ENCODE data around the gene CEMIP.

CEMIP gene, protein sequence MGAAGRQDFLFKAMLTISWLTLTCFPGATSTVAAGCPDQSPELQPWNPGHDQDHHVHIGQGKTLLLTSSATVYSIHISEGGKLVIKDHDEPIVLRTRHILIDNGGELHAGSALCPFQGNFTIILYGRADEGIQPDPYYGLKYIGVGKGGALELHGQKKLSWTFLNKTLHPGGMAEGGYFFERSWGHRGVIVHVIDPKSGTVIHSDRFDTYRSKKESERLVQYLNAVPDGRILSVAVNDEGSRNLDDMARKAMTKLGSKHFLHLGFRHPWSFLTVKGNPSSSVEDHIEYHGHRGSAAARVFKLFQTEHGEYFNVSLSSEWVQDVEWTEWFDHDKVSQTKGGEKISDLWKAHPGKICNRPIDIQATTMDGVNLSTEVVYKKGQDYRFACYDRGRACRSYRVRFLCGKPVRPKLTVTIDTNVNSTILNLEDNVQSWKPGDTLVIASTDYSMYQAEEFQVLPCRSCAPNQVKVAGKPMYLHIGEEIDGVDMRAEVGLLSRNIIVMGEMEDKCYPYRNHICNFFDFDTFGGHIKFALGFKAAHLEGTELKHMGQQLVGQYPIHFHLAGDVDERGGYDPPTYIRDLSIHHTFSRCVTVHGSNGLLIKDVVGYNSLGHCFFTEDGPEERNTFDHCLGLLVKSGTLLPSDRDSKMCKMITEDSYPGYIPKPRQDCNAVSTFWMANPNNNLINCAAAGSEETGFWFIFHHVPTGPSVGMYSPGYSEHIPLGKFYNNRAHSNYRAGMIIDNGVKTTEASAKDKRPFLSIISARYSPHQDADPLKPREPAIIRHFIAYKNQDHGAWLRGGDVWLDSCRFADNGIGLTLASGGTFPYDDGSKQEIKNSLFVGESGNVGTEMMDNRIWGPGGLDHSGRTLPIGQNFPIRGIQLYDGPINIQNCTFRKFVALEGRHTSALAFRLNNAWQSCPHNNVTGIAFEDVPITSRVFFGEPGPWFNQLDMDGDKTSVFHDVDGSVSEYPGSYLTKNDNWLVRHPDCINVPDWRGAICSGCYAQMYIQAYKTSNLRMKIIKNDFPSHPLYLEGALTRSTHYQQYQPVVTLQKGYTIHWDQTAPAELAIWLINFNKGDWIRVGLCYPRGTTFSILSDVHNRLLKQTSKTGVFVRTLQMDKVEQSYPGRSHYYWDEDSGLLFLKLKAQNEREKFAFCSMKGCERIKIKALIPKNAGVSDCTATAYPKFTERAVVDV (N-terminal part only)

GRCh38 chr15:80778964-80779657, at the start of gene CEMIP:
Gene CEMIP, plus strand, starts transcription at chr15:80779370. Its CDS starts 94,510 bp downstream, at chr15:80873880.
- H3K27ac ChIP-seq: peak within 1 kb of the TSS in 7 of 21 experiments; percentile 21 to 56 (median 33)
- H3K4me3 ChIP-seq: peak within 1 kb of the TSS; percentile 33 to 57 (median 43)

- Histone ChIP-seq H3K27ac (no peak overlapping the region), H3K4me3 (no peak overlapping the region)
Measured at GRCh38 chr15:80730387-80730786, 48.8 kb upstream of the CEMIP start.

- Histone ChIP-seq H3K27ac (no peak overlapping the region), H3K4me3 (no peak overlapping the region)
Measured at GRCh38 chr15:80730926-80731325, 48.2 kb upstream of the CEMIP start.

DNA sequence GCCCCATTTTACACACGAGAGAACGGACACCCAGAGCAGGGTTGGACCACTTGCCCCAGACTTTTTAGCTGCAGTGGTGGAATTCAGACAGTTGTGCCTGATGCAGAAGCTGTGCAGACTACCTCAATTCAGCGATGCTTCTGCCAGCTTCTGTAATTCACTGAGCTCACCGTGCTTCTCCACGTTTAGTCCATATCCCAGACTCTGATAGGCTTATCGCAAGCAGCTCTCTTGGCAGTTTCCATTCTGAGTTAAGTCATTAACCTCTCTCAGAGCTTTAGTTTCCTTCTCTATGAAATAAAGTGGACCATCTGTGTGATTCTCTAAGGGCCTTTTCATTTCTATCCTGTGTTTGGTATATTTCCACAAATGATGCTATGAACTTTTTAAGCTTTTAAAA, 47.0 kb upstream of the CEMIP start:
- no peak overlapping the region for H3K4me3 ChIP-seq
- H3K27ac ChIP-seq: no peak overlapping the region

GRCh38 chr15:80732818-80733217, 46.4 kb upstream of the CEMIP start:
- Histone ChIP-seq H3K27ac (no peak overlapping the region), H3K4me3 (no peak overlapping the region)

- H3K27ac ChIP-seq: no peak overlapping the region
- no peak overlapping the region for H3K4me3 ChIP-seq
Measured at GRCh38 chr15:80733460-80733859, 45.7 kb upstream of the CEMIP start.

DNA sequence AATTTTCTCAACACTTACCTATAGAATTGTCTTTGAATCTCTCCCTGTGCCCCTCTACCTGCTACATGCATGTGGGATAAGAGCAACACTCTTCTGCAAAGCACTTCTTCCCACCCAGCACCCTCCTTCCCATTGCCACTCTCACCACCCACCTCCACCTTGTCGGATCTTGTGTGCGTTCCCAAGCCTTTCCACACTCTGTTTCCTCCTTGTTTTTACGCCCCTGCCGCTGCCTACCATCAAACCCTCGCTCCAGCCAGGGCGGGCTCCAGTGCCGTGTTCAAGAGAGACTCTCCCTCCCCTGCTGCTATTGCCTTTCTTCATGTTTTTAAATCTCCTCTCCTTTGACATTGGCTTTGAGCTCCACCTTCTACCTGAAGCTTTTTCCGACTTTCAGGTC, 43.8 kb upstream of the CEMIP start:
- Histone ChIP-seq H3K4me3 (no peak overlapping the region), H3K27ac (no peak overlapping the region)

DNA sequence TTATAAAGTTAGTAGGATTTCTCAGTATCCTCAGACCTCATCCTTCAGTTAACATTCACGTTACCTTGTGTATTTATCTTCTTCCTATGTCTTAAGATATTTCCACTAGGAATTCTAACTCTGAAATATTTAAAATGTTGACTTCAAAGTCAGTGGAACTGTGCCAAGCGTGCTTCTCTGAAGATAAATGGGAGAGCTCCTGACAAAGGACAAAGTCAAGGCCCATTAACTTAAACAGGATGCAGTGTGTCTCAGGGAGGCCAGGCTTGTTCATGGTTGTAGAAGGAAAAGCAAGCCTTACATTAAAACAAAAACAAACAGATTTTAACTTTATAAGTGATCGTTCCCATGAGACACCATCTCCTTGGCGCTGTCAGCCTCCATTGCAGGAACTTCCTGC, 42.6 kb upstream of the CEMIP start:
- no peak overlapping the region for H3K27ac ChIP-seq
- no peak overlapping the region for H3K4me3 ChIP-seq

GRCh38 chr15:80739919-80740318, 39.3 kb upstream of the CEMIP start:
- no peak overlapping the region for H3K27ac ChIP-seq
- no peak overlapping the region for H3K4me3 ChIP-seq

GRCh38 chr15:80742081-80742480, 37.1 kb upstream of the CEMIP start:
- no peak overlapping the region for H3K4me3 ChIP-seq
- H3K27ac ChIP-seq: no peak overlapping the region

DNA sequence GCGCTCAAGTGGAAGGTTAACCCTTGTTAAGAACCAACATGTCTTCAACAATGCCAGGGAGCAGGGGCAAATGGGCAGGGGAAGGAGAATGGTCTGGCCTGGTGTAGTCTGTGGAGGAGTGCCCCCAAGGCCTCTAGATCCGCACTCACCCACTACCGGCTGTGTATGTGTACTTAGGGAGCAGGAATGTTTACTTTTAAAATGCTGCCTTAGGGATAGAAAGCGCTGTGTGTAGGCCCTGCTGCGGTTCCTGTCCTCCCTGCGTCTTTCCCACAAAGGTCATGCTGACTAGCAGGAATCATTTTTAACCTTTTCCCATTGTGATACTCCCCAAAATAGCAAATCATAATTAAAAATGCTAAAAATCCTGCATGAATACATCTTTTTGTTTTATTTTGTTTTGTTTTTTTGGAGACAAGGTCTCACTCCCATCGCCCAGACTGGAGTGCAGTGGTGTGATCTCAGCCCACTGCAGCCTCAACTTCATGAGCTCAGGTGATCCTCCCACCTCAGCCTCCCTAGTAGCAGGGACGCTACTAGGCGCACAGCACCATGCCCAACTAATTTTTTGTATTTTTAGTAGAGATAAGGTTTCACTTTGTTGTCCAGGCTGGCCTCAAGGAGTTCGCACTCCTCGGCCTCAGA, 35.9 kb upstream of the CEMIP start:
- Histone ChIP-seq H3K27ac (no peak overlapping the region), H3K4me3 (no peak overlapping the region)

- Histone ChIP-seq H3K27ac (peak overlapping the region in 1 of 21 experiments; percentile 14), H3K4me3 (no peak overlapping the region)
Measured at GRCh38 chr15:80744415-80744814, 34.8 kb upstream of the CEMIP start.

DNA sequence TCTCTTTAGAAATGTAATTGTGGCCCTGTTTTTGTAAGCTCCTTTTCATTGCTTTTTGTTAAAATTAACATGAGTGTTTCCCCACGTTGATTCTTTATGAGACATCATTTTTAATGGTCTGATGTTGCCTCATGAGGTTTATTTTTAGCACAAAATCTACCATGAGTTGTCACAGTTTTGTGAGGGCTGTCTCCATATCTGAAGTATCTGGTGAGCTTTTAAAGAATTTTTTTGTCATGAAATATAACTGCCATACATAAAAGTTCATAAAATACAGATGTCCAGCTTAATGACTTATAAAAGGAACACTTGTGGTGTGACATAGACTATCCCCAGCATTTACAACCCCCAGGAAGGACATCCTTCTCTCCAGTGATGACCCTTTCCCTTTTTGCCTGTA, 34.3 kb upstream of the CEMIP start:
- H3K27ac ChIP-seq: peak overlapping the region in 2 of 21 experiments; percentile 8 to 14

DNA sequence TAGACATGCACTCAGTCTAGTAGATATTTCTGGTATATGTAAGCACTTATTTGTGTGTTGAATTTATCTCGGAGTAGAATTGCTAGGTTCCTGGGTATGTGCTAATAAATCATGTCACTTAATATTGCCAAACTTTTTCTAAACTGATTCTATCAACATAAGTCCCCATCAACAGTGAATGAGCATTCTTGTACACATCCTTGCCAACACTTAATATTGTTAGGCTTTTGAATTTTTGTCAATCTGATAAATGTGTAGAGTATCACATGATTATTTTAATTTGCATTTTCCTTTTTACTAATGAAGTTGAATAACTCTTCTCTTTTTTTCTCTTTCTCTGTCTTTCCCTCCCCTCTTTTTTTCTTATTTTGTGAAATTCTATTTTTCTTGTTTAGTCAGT, 33.3 kb upstream of the CEMIP start:
- Histone ChIP-seq H3K27ac (no peak overlapping the region), H3K4me3 (no peak overlapping the region)

More for the DNA sequence above, 34.3 kb upstream of the CEMIP start:
- no peak overlapping the region for H3K4me3 ChIP-seq

- Histone ChIP-seq H3K4me3 (no peak overlapping the region), H3K27ac (no peak overlapping the region)
Measured at GRCh38 chr15:80747317-80748053, 31.7 kb upstream of the CEMIP start.

DNA sequence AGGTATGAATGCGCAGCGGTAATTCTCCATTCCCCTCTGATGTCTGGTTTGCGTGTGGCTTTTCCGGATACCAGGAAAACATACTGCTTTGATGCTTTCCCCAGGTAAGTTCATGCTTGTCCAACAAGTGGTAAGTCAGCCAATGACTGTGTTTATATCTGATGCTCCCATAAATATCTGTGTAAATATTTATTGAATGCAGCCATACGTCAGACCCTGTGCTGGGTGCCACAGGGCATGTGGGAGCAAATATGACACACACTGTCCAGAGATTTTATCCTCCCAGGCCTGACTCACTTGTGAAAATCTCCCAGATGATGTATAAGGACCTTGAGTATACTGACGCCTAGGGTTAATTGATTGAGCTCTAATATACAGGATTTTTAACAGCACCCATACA, 29.6 kb upstream of the CEMIP start:
- Histone ChIP-seq H3K27ac (no peak overlapping the region), H3K4me3 (no peak overlapping the region)

DNA sequence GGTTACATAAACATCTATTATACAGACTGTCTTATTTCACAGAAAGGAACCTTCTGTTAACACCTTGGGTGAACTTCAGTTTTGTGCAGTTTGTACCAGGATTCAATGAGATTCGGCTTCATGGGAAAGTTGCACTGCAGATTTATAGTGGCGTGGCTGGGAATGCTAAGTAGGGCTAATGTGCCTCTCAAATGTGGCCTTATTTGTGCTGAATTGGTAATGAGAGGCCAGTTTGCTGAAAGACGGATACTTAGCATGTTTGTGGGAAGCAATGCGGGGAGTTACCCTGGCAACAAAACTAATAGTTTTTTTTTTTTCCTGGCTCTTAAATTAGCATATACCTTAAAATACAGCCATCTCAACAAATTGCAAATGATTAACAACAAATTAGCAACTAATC, 28.6 kb upstream of the CEMIP start:
- Histone ChIP-seq H3K4me3 (no peak overlapping the region), H3K27ac (no peak overlapping the region)

GRCh38 chr15:80752204-80752603, 27.0 kb upstream of the CEMIP start:
- H3K27ac ChIP-seq: no peak overlapping the region
- no peak overlapping the region for H3K4me3 ChIP-seq

All from skin epidermis (tissue), 12 donors.